BE2C (cell line): Measurements from ENCODE around the gene ZNF365.
A peak's percentile ranks its signal among the peaks of the same experiment; 100 is the strongest.
"Not testable (repeated sequence)": the region's sequence is repeated elsewhere in the genome, so short reads cannot be mapped to it uniquely, and the experiment has no call there.

Experiments
- DNase-seq: peaks from one replicate; pipeline ENCODE4 v3.0.0-alpha.2; 2020
- H3K27me3 ChIP-seq: fragments of 250-450 bp; sonication (Bioruptor Pico); 2 replicates; pipeline ENCODE4 v1.5.1; 2020; ENCODE audit warnings: mild to moderate bottlenecking
- H3K36me3 ChIP-seq: fragments of 250-450 bp; sonication (Bioruptor Pico); 2 replicates; pipeline ENCODE4 v1.5.1; 2020; ENCODE audit warnings: mild to moderate bottlenecking
- H3K4me1 ChIP-seq: fragments of 250-450 bp; sonication (Bioruptor Pico); 2 replicates; pipeline ENCODE4 v1.5.1; 2020
- H3K4me3 ChIP-seq: 2 replicates; pipeline ENCODE4 v1.5.1; 2011; ENCODE audit warnings: low read depth, low read length
- H3K9me3 ChIP-seq: fragments of 250-450 bp; sonication (Bioruptor Pico); 2 replicates; pipeline ENCODE4 v1.5.1; 2020
- CTCF ChIP-seq: IDR thresholded peaks from 2 replicates; pipeline ENCODE4 v1.5.1; 2012; ENCODE audit warnings: mild to moderate bottlenecking, low read depth, low read length

The ZNF365 gene

GRCh38 chr10:62348029-62348428, 26.1 kb upstream of the ZNF365 start:
- Histone ChIP-seq H3K36me3 (no peaks in the 10 kb centered on the region), H3K27me3 (no peaks in the 10 kb centered on the region), H3K4me1 (no peaks in the 10 kb centered on the region), H3K9me3 (no peaks in the 10 kb centered on the region), H3K4me3 (no peak overlapping the region)
- TF ChIP-seq CTCF = no peak
- no peak for DNase-seq

- Histone ChIP-seq H3K36me3 (no peaks in the 10 kb centered on the region), H3K9me3 (no peaks in the 10 kb centered on the region), H3K27me3 (no peaks in the 10 kb centered on the region), H3K4me1 (no peaks in the 10 kb centered on the region), H3K4me3 (no peak overlapping the region)
- no peak for TF ChIP-seq CTCF
- DNase-seq = no peak
Measured at GRCh38 chr10:62352356-62352970, 21.7 kb upstream of the ZNF365 start.

GRCh38 chr10:62354916-62355315, 19.3 kb upstream of the ZNF365 start:
- H3K4me1 ChIP-seq = no peaks in the 10 kb centered on the region
- DNase-seq = no peak
- no peaks in the 10 kb centered on the region for H3K9me3 ChIP-seq
- no peaks in the 10 kb centered on the region for H3K36me3 ChIP-seq
- no peak overlapping the region for H3K4me3 ChIP-seq
- TF ChIP-seq CTCF = no peak
- H3K27me3 ChIP-seq = no peaks in the 10 kb centered on the region

- TF ChIP-seq CTCF = no peak
- DNase-seq = no peak
- Histone ChIP-seq H3K4me1 (no peaks in the 10 kb centered on the region), H3K9me3 (no peaks in the 10 kb centered on the region), H3K27me3 (no peaks in the 10 kb centered on the region), H3K36me3 (no peaks in the 10 kb centered on the region), H3K4me3 (no peak overlapping the region)
Measured at GRCh38 chr10:62356447-62356846, 17.7 kb upstream of the ZNF365 start.

GRCh38 chr10:62358151-62358550, 16.0 kb upstream of the ZNF365 start:
- not testable (repeated sequence) for H3K4me1 ChIP-seq, H3K4me3 ChIP-seq, DNase-seq, H3K36me3 ChIP-seq, H3K9me3 ChIP-seq, H3K27me3 ChIP-seq

- no peak for TF ChIP-seq CTCF
- H3K36me3 ChIP-seq = no peaks in the 10 kb centered on the region
- no peak for DNase-seq
- no peaks in the 10 kb centered on the region for H3K9me3 ChIP-seq
- peaks cover 25% of the 10 kb centered on the region for H3K27me3 ChIP-seq
- H3K4me3 ChIP-seq = peak overlapping the region; percentile 44
- no peaks in the 10 kb centered on the region for H3K4me1 ChIP-seq
Measured at GRCh38 chr10:62373639-62373994, 552 bp upstream of the ZNF365 start.
